ENCODE results near the gene EIF4EBP3. TPM values are rescaled to one million over a fixed set of nuclear protein-coding genes. Genes with fewer than 3 reads are reported as not detected.

The EIF4EBP3 gene
- total RNA-seq, 1 experiment from 2014 or later = 8.4 TPM

DNA sequence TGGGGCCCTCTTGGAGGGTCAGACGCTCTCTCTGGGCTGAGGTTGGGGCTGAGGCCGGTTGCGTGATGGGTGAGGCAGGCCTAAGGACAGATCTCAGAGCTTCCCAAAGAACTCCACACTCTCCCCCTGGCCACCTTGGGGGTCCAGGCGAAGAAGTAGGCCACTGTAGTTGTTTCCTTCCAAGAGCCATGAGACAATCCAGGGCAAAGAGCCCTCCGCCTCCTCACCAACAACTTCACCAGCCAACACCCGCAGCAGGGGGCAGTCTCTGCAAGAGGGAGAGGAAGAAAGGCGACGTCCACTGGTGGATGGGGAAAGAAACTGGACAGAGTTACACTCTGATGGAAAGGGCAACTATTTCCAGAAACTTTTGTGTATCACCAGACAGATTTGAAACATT lies 27.8 kb downstream of the EIF4EBP3 start:
- Mint-ChIP-seq H3K4me1 (no peaks in the 10 kb centered on the region), H3K27ac (0 out of 2 replicates have a peak overlapping the region, but pooled peaks have one; percentile 45), H3K27me3 (ENCODE audit: low read depth) (peaks cover 5% of the 10 kb centered on the region), H3K9me3 (no peaks in the 10 kb centered on the region; the same call in 1 of the 2 replicates), H3K36me3 (no peaks in the 10 kb centered on the region), H3K4me3 (no peak overlapping the region)
- TF ChIP-seq, protein P1, sequence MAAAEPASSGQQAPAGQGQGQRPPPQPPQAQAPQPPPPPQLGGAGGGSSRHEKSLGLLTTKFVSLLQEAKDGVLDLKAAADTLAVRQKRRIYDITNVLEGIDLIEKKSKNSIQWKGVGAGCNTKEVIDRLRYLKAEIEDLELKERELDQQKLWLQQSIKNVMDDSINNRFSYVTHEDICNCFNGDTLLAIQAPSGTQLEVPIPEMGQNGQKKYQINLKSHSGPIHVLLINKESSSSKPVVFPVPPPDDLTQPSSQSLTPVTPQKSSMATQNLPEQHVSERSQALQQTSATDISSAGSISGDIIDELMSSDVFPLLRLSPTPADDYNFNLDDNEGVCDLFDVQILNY (CRISPR knock-in tag; IDR thresholded peaks at IDR 0.05) = no peak
- DNase-seq (ENCODE audit: low spot score) (peak; percentile 60), ATAC-seq (peak; percentile 66)
- ChIA-PET CTCF (no interaction called here), POLR2A (no interaction called here)

DNA sequence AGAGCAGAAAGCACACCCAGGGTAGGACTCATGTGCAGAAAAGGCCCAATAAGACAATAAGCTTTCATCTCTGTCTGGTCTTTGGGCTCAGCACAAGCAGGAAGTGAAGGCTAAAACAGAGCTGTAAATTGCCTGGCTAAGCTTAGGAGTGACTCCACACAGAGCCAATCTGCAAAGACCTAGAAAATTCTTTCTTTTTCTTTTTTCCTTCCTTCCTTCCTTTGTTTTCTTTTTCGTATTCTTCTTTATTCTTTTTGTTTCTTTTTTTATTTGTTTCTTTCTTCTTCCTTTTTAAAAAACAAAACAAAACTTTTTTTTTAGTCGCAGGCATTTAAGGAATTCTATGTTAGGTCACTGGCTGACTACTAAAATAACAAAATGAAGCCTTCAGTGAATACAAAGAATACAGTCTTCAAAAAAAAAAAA lies 29.3 kb downstream of the EIF4EBP3 start:
- CTCF ChIA-PET = interaction anchor here (1.3 to 1.7 kb wide), 2 partner anchors 28 to 218 kb away, joined by 4 to 6 read pairs; no protein-coding TSS in a partner anchor
- no peaks in the 10 kb centered on the region; the same call in 1 of the 2 replicates for H3K9me3 Mint-ChIP-seq
- H3K36me3 Mint-ChIP-seq = no peaks in the 10 kb centered on the region
- POLR2A ChIA-PET = no interaction called here
- no peak for DNase-seq (ENCODE audit: low spot score)
- no peak for ATAC-seq
- TF ChIP-seq GRHL2 (CRISPR knock-in tag; IDR thresholded peaks at IDR 0.05; ENCODE audit: insufficient replicate concordance, severe bottlenecking) (no peak), FOXJ3 (CRISPR knock-in tag; IDR thresholded peaks at IDR 0.05; ENCODE audit: borderline replicate concordance) (no peak), ZNF138 (CRISPR knock-in tag; conservative IDR thresholded peaks at IDR 0.05) (no peak), ETV6 (CRISPR knock-in tag; IDR thresholded peaks at IDR 0.05) (no peak), SMAD3 (CRISPR knock-in tag; IDR thresholded peaks at IDR 0.05; ENCODE audit: borderline replicate concordance) (no peak), FOXP1 (CRISPR knock-in tag; IDR thresholded peaks at IDR 0.05; ENCODE audit: borderline replicate concordance) (no peak), TCF7 (CRISPR knock-in tag; IDR thresholded peaks at IDR 0.05; ENCODE audit: low read depth) (no peak), IRF2 (CRISPR knock-in tag; IDR thresholded peaks at IDR 0.05; ENCODE audit: borderline replicate concordance, low read depth) (no peak), TP53 (CRISPR knock-in tag; IDR thresholded peaks at IDR 0.05) (no peak), NR3C1 (CRISPR knock-in tag; conservative IDR thresholded peaks at IDR 0.05; ENCODE audit: low read depth) (no peak), FOXK1 (CRISPR knock-in tag; IDR thresholded peaks at IDR 0.05) (no peak)
- TF ChIP-seq, protein P2, sequence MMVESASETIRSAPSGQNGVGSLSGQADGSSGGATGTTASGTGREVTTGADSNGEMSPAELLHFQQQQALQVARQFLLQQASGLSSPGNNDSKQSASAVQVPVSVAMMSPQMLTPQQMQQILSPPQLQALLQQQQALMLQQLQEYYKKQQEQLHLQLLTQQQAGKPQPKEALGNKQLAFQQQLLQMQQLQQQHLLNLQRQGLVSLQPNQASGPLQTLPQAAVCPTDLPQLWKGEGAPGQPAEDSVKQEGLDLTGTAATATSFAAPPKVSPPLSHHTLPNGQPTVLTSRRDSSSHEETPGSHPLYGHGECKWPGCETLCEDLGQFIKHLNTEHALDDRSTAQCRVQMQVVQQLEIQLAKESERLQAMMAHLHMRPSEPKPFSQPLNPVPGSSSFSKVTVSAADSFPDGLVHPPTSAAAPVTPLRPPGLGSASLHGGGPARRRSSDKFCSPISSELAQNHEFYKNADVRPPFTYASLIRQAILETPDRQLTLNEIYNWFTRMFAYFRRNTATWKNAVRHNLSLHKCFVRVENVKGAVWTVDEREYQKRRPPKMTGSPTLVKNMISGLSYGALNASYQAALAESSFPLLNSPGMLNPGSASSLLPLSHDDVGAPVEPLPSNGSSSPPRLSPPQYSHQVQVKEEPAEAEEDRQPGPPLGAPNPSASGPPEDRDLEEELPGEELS (CRISPR knock-in tag; IDR thresholded peaks at IDR 0.05) = no peak
- TF ChIP-seq, protein P3, sequence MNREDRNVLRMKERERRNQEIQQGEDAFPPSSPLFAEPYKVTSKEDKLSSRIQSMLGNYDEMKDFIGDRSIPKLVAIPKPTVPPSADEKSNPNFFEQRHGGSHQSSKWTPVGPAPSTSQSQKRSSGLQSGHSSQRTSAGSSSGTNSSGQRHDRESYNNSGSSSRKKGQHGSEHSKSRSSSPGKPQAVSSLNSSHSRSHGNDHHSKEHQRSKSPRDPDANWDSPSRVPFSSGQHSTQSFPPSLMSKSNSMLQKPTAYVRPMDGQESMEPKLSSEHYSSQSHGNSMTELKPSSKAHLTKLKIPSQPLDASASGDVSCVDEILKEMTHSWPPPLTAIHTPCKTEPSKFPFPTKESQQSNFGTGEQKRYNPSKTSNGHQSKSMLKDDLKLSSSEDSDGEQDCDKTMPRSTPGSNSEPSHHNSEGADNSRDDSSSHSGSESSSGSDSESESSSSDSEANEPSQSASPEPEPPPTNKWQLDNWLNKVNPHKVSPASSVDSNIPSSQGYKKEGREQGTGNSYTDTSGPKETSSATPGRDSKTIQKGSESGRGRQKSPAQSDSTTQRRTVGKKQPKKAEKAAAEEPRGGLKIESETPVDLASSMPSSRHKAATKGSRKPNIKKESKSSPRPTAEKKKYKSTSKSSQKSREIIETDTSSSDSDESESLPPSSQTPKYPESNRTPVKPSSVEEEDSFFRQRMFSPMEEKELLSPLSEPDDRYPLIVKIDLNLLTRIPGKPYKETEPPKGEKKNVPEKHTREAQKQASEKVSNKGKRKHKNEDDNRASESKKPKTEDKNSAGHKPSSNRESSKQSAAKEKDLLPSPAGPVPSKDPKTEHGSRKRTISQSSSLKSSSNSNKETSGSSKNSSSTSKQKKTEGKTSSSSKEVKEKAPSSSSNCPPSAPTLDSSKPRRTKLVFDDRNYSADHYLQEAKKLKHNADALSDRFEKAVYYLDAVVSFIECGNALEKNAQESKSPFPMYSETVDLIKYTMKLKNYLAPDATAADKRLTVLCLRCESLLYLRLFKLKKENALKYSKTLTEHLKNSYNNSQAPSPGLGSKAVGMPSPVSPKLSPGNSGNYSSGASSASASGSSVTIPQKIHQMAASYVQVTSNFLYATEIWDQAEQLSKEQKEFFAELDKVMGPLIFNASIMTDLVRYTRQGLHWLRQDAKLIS (CRISPR knock-in tag; IDR thresholded peaks at IDR 0.05; ENCODE audit: borderline replicate concordance) = no peak
- TF ChIP-seq, protein P4, sequence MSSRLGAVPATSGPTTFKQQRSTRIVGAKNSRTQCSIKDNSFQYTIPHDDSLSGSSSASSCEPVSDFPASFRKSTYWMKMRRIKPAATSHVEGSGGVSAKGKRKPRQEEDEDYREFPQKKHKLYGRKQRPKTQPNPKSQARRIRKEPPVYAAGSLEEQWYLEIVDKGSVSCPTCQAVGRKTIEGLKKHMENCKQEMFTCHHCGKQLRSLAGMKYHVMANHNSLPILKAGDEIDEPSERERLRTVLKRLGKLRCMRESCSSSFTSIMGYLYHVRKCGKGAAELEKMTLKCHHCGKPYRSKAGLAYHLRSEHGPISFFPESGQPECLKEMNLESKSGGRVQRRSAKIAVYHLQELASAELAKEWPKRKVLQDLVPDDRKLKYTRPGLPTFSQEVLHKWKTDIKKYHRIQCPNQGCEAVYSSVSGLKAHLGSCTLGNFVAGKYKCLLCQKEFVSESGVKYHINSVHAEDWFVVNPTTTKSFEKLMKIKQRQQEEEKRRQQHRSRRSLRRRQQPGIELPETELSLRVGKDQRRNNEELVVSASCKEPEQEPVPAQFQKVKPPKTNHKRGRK (CRISPR knock-in tag; IDR thresholded peaks at IDR 0.05; ENCODE audit: borderline replicate concordance) = no peak
- TF ChIP-seq, protein P5, sequence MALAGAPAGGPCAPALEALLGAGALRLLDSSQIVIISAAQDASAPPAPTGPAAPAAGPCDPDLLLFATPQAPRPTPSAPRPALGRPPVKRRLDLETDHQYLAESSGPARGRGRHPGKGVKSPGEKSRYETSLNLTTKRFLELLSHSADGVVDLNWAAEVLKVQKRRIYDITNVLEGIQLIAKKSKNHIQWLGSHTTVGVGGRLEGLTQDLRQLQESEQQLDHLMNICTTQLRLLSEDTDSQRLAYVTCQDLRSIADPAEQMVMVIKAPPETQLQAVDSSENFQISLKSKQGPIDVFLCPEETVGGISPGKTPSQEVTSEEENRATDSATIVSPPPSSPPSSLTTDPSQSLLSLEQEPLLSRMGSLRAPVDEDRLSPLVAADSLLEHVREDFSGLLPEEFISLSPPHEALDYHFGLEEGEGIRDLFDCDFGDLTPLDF (CRISPR knock-in tag; IDR thresholded peaks at IDR 0.05) = no peak
- TF ChIP-seq, protein P1 (CRISPR knock-in tag; IDR thresholded peaks at IDR 0.05) = no peak
- TF ChIP-seq, protein P6, sequence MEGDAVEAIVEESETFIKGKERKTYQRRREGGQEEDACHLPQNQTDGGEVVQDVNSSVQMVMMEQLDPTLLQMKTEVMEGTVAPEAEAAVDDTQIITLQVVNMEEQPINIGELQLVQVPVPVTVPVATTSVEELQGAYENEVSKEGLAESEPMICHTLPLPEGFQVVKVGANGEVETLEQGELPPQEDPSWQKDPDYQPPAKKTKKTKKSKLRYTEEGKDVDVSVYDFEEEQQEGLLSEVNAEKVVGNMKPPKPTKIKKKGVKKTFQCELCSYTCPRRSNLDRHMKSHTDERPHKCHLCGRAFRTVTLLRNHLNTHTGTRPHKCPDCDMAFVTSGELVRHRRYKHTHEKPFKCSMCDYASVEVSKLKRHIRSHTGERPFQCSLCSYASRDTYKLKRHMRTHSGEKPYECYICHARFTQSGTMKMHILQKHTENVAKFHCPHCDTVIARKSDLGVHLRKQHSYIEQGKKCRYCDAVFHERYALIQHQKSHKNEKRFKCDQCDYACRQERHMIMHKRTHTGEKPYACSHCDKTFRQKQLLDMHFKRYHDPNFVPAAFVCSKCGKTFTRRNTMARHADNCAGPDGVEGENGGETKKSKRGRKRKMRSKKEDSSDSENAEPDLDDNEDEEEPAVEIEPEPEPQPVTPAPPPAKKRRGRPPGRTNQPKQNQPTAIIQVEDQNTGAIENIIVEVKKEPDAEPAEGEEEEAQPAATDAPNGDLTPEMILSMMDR (IDR thresholded peaks at IDR 0.05) = no peak
- TF ChIP-seq, protein P7, sequence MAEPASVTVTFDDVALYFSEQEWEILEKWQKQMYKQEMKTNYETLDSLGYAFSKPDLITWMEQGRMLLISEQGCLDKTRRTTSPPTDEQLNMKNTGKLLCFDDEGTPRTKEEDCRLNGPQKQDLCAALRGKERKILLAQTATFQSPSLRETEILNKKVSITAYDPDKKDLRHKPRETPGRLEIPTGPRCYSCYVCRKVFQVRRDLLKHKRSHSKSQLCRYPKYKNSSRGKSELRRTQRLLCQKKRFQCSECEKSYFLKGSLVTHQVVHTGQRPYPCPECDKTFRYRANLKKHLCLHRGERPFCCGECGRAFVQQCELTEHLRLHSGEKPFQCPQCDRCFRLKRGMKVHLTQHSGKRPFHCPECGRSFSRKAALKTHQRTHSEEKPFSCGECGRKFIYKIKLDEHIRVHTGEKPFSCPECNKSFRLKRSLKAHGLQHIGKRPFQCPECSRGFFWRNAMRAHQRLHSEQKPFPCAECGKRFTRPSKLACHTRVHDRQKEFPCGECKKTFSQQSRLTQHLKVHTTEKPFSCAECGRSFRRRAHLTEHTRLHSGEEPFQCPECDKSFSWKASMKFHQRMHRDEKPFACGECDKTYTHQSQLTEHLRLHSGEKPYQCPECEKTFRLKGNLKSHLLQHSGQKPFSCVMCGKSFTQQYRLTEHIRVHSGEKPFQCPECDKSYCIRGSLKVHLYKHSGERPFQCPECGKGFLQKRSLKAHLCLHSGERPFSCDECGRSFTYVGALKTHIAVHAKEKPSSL (CRISPR knock-in tag; conservative IDR thresholded peaks at IDR 0.05) = no peak
- TF ChIP-seq, protein P8, sequence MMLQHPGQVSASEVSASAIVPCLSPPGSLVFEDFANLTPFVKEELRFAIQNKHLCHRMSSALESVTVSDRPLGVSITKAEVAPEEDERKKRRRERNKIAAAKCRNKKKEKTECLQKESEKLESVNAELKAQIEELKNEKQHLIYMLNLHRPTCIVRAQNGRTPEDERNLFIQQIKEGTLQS (CRISPR knock-in tag; conservative IDR thresholded peaks at IDR 0.05) = no peak
- H3K27me3 Mint-ChIP-seq (ENCODE audit: low read depth) = peaks cover 16% of the 10 kb centered on the region
- no peak overlapping the region for H3K4me3 Mint-ChIP-seq
- H3K4me1 Mint-ChIP-seq = no peaks in the 10 kb centered on the region
- no peak overlapping the region for H3K27ac Mint-ChIP-seq
